ENCODE results near the gene C3orf52. TPM values are rescaled to one million over a fixed set of nuclear protein-coding genes. Genes with fewer than 3 reads are reported as not detected.

Gene C3orf52
- polyA plus RNA-seq, 1 donor from 2014 or later = 0.21 TPM

DNA sequence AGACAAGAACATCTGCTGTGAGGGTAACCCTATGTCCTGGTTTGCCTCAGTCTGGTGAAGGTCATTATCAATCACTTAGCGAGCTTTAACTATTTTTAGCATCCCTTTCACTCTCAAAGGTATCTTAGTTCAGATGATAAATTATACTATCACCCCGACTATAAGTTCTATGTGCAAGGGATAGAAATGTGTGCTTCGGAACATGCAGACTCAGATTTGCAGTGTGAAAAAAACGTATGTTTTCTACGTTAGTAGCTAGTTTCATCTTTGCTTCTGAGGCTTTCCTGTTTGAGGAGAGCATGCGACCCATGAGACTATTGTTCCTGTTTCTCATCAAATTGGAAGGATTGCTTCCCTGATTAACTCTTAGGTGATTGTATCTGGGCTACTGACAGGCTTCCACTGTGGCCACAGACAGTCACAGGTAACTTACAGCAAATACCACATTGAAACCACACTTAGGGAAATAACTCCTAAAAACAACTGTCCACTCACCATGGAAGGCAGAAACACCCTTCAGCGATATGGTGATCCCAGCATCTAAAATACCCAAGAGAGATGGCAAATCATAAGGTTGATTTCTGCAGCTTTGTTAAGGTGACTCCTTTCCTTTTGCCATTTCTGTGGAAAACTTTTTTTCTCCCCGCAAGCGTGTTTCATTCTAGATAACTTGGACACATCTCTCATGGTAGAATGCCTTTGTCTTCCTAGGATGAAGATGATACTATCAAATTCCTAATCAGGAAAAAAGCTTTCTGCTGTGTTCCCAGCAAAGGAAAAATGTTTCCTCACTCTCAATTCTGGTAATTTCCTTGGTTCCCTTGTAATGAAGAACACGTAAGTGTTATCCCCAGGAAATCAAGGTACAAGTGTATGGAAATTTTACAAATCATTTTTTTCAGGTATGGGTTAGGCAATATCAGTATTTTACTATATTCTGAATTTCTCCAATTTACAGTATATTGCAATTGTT lies 41.6 kb downstream of the C3orf52 start:
- TF ChIP-seq, protein P1, sequence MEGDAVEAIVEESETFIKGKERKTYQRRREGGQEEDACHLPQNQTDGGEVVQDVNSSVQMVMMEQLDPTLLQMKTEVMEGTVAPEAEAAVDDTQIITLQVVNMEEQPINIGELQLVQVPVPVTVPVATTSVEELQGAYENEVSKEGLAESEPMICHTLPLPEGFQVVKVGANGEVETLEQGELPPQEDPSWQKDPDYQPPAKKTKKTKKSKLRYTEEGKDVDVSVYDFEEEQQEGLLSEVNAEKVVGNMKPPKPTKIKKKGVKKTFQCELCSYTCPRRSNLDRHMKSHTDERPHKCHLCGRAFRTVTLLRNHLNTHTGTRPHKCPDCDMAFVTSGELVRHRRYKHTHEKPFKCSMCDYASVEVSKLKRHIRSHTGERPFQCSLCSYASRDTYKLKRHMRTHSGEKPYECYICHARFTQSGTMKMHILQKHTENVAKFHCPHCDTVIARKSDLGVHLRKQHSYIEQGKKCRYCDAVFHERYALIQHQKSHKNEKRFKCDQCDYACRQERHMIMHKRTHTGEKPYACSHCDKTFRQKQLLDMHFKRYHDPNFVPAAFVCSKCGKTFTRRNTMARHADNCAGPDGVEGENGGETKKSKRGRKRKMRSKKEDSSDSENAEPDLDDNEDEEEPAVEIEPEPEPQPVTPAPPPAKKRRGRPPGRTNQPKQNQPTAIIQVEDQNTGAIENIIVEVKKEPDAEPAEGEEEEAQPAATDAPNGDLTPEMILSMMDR (IDR thresholded peaks at IDR 0.05; ENCODE audit: poor library complexity, severe bottlenecking) = no peak
- TF ChIP-seq EP300 (conservative IDR thresholded peaks at IDR 0.05; ENCODE audit: poor library complexity, severe bottlenecking) (no peak), MXI1 (conservative IDR thresholded peaks at IDR 0.05; ENCODE audit: poor library complexity, severe bottlenecking) (no peak), RAD21 (conservative IDR thresholded peaks at IDR 0.05) (no peak), TAF1 (IDR thresholded peaks at IDR 0.05; ENCODE audit: low read depth) (no peak), EZH2 (IDR thresholded peaks at IDR 0.05; ENCODE audit: borderline replicate concordance, insufficient read depth, low read length, poor library complexity, severe bottlenecking) (no peak), POLR2AphosphoS5 (IDR thresholded peaks at IDR 0.05) (no peak), SMC3 (conservative IDR thresholded peaks at IDR 0.05; ENCODE audit: poor library complexity) (no peak)
- TF ChIP-seq, protein P2, sequence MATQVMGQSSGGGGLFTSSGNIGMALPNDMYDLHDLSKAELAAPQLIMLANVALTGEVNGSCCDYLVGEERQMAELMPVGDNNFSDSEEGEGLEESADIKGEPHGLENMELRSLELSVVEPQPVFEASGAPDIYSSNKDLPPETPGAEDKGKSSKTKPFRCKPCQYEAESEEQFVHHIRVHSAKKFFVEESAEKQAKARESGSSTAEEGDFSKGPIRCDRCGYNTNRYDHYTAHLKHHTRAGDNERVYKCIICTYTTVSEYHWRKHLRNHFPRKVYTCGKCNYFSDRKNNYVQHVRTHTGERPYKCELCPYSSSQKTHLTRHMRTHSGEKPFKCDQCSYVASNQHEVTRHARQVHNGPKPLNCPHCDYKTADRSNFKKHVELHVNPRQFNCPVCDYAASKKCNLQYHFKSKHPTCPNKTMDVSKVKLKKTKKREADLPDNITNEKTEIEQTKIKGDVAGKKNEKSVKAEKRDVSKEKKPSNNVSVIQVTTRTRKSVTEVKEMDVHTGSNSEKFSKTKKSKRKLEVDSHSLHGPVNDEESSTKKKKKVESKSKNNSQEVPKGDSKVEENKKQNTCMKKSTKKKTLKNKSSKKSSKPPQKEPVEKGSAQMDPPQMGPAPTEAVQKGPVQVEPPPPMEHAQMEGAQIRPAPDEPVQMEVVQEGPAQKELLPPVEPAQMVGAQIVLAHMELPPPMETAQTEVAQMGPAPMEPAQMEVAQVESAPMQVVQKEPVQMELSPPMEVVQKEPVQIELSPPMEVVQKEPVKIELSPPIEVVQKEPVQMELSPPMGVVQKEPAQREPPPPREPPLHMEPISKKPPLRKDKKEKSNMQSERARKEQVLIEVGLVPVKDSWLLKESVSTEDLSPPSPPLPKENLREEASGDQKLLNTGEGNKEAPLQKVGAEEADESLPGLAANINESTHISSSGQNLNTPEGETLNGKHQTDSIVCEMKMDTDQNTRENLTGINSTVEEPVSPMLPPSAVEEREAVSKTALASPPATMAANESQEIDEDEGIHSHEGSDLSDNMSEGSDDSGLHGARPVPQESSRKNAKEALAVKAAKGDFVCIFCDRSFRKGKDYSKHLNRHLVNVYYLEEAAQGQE (IDR thresholded peaks at IDR 0.05; ENCODE audit: borderline replicate concordance) = no peak
- no peak overlapping the region for H3K27ac ChIP-seq (ENCODE audit: low read length)
- H3K4me3 ChIP-seq (ENCODE audit: low read length) = no peak overlapping the region
- H2AFZ ChIP-seq (ENCODE audit: low read depth, low read length) = no peak overlapping the region
- no peaks in the 10 kb centered on the region for H3K9me2 ChIP-seq (ENCODE audit: insufficient read depth, low read length)
- H3K4me2 ChIP-seq (ENCODE audit: low read length) = no peak overlapping the region
- no peaks in the 10 kb centered on the region for H3K36me3 ChIP-seq (ENCODE audit: insufficient read depth, low read length)
- H3K27me3 ChIP-seq (ENCODE audit: insufficient read depth, low read depth, low read length) = no peaks in the 10 kb centered on the region
- H3K9ac ChIP-seq (ENCODE audit: low read length) = no peak overlapping the region
- H3K9me3 ChIP-seq (ENCODE audit: low read length) = no peaks in the 10 kb centered on the region
- no peaks in the 10 kb centered on the region for H3K79me2 ChIP-seq (replicated peaks; ENCODE audit: insufficient read depth, low read length)
- no peaks in the 10 kb centered on the region for H4K20me1 ChIP-seq (ENCODE audit: insufficient read depth)
- H3F3A ChIP-seq (ENCODE audit: insufficient read depth, low read length, poor library complexity, severe bottlenecking) = no peaks in the 10 kb centered on the region

DNA sequence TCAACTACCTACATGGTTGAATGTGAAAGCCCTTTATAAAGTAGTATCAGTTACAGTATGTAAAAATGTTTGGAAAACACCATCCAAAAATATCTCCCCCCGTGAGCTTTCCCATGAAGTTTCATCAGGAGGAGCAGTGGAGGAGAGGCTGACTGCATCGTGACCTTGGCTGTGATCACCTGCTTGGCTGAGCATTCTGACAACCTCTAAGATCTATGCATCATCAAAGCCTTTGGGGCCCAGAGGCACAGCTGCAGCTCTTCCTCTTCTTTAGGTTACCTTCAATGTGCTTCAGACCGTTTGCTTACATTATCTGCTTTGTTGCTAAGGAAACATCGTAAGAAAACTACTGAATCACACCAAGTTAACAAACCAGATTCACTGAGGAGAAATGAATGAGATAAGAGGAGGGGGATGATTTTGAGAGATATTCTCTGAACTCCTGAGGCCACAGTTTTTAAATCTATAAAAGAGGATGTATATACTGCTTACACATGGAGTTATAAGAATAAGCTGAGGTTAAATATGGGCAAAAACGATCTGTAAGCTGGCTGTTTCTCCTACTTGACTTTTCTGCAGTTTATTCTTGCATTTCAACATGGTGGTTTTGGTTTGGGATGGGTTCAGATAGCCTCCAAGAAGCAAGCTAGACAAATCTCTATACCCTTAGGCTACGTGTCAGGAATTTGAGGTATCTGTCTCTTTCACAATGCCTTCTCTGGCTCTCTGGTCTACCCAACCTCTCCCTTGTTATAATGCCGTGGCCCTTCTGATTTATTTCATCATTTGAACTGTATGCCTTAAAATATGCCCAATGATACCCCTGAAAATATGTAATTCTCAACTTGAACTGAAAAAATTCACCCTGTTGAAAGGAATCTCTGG lies 42.9 kb downstream of the C3orf52 start:
- no peak overlapping the region for H3K4me3 ChIP-seq (ENCODE audit: low read length)
- H3F3A ChIP-seq (ENCODE audit: insufficient read depth, low read length, poor library complexity, severe bottlenecking) = no peaks in the 10 kb centered on the region
- H3K27ac ChIP-seq (ENCODE audit: low read length) = no peak overlapping the region
- no peaks in the 10 kb centered on the region for H3K9me2 ChIP-seq (ENCODE audit: insufficient read depth, low read length)
- H4K20me1 ChIP-seq (ENCODE audit: insufficient read depth) = no peaks in the 10 kb centered on the region
- no peak overlapping the region for H3K4me2 ChIP-seq (ENCODE audit: low read length)
- H3K79me2 ChIP-seq (replicated peaks; ENCODE audit: insufficient read depth, low read length) = no peaks in the 10 kb centered on the region
- H2AFZ ChIP-seq (ENCODE audit: low read depth, low read length) = no peak overlapping the region
- H3K36me3 ChIP-seq (ENCODE audit: insufficient read depth, low read length) = no peaks in the 10 kb centered on the region
- H3K27me3 ChIP-seq (ENCODE audit: insufficient read depth, low read depth, low read length) = no peaks in the 10 kb centered on the region
- H3K9me3 ChIP-seq (ENCODE audit: low read length) = no peaks in the 10 kb centered on the region
- H3K9ac ChIP-seq (ENCODE audit: low read length) = no peak overlapping the region
- no peak for TF ChIP-seq TAF1 (IDR thresholded peaks at IDR 0.05; ENCODE audit: low read depth)
- no peak for TF ChIP-seq EZH2 (IDR thresholded peaks at IDR 0.05; ENCODE audit: borderline replicate concordance, insufficient read depth, low read length, poor library complexity, severe bottlenecking)
- no peak for TF ChIP-seq RAD21 (conservative IDR thresholded peaks at IDR 0.05)
- TF ChIP-seq, protein P2 (IDR thresholded peaks at IDR 0.05; ENCODE audit: borderline replicate concordance) = no peak
- no peak for TF ChIP-seq SMC3 (conservative IDR thresholded peaks at IDR 0.05; ENCODE audit: poor library complexity)
- TF ChIP-seq, protein P1 (IDR thresholded peaks at IDR 0.05; ENCODE audit: poor library complexity, severe bottlenecking) = no peak
- no peak for TF ChIP-seq EP300 (conservative IDR thresholded peaks at IDR 0.05; ENCODE audit: poor library complexity, severe bottlenecking)
- no peak for TF ChIP-seq POLR2AphosphoS5 (IDR thresholded peaks at IDR 0.05)
- no peak for TF ChIP-seq MXI1 (conservative IDR thresholded peaks at IDR 0.05; ENCODE audit: poor library complexity, severe bottlenecking)
